ENCODE measurements around the gene MFNG. TPM values are rescaled to one million over a fixed set of nuclear protein-coding genes. Genes with fewer than 3 reads are reported as not detected.

Gene MFNG
- polyA plus RNA-seq, 3 donors = 8.5 to 12.4 (median 11.1) TPM

DNA sequence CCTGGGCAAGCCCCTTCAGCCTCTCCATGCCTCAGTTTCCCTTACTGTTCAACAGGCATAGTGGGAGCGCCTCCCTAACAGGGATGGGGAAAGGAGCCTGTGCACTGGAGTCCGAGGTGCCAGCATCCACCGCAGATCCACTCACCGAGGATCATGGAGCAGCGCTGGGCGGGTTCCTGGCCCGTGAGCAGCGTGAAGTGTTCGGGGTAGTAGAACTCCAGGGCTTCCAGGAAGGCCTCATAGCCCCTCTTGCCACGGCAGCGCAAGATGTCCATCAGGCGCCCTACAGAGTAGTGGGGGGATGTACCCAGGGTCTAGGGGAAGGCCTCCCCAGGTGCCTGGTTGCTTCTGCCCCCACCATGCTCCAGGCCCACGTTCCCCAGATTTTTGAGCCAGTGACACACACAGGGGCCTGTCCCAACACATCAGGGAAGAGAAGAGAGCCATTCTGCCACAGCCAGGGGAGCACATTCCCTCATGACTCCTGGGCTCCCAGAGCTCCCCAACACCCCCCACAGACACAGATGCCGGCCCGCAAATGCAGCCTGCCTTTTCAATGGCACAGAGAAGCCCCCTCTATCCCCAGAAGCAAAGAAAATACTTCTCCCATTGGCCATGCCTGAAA, 31.8 kb upstream of the MFNG start:
- no peak for DNase-seq

DNA sequence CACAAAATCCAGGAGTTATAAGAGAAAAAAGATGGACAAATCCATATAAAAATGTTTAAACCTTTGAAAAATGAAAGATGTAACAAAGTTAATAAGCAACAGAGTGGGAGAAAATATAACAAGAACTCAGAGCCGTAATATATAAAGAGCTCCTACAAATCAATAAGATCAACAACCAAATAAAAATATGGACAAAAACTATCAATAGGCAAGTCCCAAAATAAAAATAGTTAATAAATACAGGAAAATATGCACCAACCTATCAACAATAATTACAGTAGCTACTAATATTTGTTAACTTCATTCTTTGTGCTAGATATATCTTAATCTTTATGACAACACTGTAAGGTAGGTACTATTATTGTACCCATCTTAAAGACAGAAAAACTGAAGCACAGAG, 30.3 kb upstream of the MFNG start:
- no peak for DNase-seq

DNA sequence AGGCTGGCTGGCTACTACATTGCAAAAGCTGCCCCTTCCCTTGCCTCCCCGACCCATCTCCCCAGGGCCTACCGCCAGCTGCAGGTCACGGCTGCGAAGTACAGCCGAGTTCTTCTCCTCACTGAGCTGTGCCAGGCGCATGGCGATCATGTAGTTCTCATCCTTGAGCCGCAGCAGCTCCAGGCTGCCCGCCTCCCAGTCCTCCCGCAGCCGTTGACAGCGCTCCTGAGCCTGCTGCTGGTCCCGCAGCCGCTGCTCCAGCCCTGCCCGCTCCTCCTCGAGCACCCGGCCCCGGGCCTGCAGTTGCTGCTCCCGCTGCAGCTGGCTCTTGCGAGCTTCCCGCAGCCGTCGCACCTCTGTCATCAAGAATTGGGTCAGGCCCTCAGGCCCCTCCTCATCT, 29.7 kb upstream of the MFNG start:
- no peak for DNase-seq

DNA sequence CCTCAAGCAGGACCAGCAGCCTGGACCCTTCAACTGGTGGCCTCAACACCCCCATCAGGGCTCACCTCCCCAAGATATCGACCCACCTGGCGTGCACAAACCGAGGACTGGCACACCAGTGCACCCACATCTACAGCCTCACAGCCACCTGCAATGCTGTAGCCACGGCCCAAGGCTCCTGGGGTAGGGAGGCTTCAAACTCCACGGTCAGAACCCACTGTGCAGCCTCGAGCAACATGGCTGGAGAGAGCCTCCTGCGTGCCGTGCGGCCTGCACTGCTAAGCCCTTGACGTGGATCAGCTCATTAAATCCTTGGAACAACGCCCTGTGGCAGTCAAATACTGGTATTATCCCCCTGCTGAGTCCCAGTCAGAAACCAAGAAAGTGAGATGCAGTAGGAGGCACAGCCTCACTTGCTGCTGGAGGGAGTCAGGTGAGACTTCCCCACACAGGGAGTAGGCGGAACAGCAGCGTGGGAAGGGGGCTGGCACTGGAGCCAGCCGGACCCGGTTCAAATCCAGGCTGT, 28.4 kb upstream of the MFNG start:
- no peak for DNase-seq

DNA sequence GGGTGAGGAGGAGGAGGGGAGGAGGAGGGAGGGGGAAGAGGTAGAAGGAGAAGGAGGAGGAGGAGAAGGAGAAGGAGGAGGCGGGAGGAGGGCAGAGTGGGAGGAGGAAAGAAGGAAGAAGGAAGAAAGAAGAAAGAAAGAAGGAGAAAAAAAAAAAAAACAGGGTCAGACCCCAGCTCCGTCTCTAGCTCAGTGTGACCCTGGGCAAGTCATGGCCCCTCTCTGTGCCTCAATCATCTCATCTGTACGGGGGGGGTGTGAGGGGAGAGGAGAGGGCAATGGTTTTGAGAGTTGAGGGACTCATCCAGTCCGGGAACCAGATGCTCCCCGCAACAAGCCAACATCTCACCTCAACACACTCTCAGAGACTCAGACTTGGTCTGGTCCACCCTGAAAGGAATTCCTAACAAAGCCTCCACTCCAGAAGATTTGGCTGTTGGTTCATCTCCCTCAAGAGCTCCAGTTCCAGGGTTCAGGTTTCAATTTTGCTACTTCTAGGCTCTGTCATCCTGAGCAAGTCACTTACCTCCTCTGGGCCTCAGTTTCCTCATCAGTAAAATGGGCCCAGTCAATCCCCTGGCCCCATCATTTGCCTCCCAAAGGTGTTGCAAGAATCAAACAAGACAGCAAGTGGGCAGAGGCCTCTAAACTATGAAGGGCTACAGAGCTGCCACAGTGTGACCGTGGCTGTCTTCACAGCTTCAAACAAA, 25.4 kb upstream of the MFNG start:
- no peak for DNase-seq

DNA sequence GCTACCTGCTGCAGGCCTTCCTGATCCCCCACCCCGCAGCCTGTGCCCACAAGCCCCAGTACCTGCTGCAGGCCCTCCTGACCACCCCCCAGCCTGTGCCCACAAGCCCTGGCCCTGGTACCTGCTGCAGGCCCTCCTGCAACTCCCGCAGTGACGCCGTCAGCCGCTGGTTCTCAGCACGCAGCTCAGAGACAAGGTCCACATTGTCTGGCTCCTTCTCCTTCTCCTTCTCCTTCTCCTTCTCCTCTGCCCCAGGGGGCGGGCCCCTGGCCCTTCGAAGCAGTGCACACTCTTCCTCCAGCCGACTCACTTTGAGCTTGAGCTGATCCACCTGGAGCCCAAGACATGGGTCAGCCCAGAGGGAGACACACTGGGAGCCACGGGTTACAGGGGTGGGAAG, 23.9 kb upstream of the MFNG start:
- no peak for DNase-seq

DNA sequence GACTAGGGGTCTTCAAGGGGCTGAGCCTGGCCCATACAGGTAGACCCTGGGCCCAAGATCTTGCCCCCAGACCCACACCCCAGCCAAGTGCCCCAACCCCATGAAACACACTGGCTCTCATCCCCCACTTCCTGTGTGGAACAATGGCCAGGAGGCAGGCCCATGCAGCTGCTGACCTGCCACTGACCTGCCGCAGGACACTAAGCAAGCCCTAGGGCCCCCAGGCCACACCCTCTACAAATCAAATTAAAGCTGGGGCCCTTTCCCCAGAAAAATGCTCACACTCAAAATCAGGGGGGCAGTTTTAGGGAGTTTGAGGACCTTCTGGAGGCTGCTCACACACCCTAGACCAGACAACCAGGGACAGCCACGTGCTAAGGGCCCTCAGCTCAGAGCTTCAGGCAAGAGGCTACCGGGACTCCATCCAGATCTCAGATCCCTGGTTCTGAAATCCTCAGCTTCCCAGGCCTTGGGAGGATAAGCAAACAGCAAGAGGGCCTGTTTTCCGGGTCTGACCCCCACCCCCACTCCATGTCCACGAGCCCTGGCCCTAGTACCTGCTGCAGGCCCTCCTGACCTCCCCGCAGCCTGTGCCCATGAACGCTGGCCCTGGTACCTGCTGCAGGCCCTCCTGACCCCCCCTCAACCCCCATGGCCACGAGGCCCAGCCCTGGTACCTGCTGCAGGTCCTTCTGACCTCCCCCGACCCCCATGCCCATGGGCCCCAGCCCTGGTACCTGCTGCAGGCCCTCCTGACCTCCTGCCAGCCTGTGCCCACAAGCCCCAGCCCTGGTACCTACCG, 23.1 kb upstream of the MFNG start:
- no peak for DNase-seq

DNA sequence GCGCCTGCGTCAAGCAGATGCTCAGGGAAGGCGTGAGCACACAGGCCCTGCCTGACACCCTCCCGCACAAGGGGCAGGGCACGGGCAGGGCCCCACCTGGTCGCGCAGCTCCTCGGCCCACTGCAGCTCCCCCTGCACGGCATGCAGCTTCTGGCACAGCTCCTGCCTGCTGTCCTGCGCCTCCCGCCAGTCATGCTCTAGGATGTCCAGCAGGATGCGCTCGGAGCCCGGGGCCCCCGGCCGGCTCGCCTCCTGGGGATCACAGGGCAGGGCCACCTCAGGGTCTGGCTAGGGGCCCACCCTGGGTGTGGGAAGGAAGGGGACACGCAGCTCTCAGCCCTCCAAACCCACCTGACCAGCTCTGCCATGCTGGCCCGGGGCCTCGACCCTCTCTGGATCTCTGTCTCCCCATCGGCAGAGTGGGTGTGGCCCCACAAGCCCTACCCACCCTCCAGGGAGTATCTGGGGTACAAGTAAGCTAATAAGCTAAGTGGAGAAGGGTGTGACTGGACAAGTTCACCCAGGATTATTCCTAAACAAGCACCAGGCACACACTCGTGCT, 22.3 kb upstream of the MFNG start:
- DNase-seq = no peak

DNA sequence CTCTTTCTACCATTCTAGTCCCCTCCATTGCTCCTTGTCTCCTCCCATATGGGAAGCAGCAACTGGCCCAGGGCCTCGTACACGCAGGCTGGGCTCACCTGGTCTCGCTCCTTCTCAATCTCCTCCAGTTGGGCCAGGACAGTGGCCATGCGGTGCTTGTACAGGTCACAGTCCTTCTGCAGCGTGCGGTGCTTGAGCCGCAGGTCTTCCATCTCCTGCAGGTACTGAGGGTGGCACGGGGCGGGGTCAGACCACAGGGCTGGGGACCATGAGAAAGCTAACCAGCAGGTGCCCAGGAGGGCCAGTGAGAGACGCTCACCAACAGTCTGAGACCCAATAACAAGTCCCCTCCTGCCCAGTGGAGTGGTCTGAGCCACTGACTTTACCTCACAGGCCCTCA, 21.5 kb upstream of the MFNG start:
- no peak for DNase-seq

DNA sequence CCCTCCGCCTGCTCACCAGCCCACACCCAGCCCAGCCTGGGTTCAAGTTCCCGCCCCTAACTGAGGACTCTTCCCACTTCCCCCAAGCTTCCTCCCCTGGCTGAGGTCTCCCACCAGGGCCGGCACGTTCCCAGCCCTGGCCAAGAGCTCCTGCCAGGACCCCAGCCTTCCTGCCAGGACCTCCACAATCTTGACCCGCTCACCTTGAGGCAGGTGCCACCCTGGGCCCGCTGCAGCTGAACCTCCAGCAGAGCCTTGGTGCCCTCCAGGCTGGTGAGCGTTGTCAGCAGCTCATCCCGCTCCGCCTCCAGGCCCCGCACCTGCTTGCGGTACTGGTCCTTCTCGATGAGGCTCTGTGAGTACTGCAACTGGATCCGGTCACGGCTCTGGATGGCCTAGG, 19.8 kb upstream of the MFNG start:
- DNase-seq = no peak

DNA sequence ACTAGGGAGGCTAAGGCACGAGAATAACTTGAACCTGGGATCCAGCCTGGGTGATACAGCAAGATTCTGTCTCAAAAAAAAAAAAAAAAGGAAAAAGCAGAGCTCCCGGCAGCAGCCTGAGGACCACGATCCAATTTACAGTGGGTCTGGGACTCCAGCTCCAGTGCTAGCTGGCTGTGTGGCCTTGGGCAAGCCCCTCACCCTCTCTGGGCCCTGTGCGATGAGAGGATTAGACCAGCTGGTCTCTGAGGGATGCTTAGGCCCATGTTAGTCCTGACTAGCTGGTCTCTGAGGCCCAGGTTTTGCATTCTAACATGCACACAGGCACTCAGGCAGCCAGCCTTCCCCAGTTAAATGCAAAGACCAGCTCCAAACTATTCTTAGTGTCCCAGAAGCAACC, 19.4 kb upstream of the MFNG start:
- DNase-seq = no peak

DNA sequence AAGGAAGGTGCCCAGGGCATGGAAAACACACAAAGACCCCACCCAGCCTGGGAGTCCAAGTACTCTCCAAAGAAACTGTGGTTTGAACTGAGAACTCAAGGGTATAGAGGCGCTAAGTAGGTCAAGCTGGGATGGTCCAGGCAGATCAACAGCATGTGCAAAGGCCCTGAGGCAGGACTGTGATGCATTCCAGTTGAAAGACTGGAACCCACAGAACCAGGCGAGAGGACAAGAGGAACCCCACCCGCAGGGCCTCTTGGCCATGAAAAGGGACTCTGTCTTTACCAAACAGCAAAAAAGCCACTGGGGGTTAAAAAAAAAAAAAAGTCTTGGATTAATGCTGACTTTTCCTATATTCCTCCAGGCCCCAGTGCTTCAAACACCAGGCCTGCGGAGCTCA, 18.8 kb upstream of the MFNG start:
- no peak for DNase-seq

DNA sequence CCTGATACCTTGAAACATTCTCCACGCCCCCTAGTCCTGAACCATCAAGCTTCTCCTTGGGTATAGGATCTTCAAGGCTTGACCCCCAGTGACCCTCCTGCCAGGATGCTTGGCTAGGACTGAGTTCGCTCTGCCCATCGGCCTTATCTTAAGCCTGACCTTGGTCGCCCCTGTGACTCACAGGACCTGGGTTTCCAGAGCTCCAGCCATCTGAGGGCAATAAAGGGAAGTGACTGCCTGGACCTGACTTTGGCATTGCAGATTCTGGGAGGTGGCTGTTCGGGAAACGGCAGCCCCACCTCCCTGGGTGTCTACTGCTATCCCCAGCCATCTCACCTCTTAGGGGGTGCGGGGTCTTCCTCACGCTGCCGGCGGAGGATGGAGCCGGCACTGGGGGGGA, 17.7 kb upstream of the MFNG start:
- DNase-seq = no peak

DNA sequence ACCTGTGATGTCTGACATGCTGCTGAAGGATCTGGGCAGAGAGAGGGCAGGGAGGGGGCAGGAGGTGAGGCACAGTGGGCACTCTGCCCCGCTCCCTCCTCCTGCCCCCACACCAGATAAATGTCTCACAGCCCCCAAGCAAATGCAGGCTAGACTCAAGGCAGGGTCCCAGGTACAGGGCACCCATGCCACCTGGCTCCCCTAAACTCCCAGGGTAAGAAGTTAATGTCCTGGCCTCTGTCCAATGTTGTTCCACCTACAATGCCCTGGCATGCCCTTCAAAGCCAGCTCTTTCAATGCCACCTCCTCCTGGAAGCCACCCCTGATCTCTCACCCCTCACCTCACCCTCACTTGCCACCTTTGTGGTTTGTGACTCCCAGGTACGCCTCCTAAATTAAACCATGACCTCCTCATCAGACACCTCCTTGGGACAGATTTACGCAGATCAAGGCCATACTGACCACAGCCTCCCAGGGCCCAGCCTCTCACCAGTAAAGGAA, 17.0 kb upstream of the MFNG start:
- DNase-seq = no peak

DNA sequence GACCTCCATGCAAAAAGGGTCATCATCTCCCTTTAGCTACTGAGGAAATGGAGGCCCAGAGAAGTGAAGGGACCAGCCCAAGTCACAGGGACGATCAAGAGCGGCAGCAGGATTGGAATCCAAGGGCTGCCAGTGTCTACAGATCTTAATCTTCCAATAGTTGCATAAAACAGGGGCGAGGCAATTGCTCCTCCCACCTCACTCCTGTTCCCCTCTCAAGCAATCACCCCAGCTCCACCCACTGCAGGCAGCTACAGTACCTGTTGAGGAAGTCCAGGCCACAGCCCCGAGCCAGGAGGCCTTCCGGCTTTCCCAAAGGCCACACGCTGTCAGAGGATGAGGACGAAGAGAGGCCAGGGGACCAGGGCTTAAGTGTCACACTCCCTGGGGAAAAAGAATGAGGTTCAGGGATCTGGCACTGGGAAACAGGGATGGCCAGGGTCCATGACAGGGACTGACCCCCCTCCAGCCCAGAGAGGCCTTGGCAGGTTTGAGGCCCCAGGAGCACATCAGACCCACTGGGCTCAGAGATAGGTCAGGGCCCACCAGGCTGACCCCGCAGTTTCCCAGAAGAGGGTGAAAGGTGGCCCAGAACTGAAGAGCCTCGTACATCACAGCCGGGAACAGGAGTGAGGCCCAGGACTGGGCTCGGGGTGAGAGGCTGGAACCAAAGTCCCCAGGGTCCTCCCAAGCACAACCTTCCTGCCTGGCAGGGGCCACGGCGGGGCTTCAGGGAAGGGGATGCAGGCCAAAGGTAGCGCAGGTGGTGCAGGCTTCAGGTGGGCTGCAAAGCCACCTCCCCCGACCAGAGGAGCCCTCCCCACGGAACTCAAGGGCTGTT, 16.4 kb upstream of the MFNG start:
- no peak for DNase-seq

DNA sequence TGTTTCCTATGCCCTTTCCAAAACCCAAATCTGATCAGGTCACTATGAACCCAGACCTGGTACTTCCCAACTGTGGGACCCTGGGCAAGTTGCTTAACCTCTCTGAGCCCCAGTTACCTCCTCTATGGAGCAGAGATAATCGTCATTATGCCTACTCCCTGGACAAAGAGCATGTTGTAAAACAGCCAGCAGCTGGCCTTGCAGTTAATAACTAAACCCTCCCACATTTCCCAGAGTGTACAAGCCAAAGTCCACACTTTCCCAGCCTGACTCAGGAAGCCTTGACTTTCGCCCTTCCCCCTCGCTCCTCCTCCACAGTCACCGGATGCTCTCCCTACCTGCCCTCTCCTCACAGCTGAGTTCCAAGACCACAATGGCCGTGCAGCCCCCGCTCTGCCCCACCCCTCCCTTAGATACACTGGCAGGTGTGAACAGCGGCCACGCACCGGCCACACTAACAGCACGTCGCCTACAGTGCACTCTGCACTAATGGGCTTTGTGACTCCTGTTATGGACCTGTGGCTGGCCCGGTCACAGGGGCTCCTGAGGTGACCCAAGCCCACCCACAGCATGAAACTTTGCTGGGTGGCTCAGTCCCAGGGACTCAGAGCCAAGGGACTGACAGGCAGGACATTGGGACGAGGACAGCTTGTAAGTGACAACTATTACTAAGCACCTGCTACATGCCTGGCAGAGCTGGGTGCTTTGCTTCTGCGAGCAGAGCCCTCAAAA, 15.6 kb upstream of the MFNG start:
- DNase-seq = peak; percentile 95

DNA sequence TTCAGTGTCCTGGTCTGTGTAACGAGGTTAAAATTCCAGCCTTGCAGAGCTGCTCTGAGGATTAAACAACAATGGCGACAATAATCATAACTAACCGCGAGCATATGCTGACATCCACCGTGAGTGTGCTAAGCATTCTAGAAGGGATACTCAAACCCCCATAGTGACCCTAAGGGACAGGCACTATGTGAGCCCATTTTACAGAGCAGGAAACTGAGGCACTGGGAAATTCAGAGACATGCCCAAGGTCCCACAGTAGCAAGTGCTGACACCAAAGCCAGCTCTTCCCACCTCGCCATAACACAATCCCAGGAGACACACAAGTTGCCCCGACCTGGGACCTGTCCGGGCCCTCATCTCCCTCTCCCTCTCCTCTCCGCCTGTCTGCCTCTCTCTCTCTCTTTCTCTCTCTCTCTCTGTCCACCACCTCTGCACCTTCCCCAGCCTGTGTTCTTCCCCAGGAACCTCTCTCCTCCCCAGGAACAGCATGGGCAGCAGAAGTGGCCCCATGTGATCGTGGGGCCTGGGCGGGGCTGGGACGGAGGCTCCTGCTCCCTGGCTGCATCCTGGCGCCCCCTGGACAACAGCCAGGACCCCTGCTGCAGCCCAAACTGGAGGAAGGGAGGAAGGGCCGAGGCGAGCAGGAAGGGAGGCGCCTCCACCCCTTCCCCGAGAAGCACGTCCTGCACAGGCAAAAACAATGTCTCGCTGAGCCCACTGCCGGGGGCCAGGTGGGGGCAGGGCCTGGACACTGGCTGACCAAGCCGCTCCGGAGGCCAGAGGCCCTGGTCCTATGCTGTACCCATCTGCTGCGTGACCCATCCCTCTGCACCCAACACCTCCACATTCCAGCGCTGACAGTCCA, 14.8 kb upstream of the MFNG start:
- DNase-seq = no peak

DNA sequence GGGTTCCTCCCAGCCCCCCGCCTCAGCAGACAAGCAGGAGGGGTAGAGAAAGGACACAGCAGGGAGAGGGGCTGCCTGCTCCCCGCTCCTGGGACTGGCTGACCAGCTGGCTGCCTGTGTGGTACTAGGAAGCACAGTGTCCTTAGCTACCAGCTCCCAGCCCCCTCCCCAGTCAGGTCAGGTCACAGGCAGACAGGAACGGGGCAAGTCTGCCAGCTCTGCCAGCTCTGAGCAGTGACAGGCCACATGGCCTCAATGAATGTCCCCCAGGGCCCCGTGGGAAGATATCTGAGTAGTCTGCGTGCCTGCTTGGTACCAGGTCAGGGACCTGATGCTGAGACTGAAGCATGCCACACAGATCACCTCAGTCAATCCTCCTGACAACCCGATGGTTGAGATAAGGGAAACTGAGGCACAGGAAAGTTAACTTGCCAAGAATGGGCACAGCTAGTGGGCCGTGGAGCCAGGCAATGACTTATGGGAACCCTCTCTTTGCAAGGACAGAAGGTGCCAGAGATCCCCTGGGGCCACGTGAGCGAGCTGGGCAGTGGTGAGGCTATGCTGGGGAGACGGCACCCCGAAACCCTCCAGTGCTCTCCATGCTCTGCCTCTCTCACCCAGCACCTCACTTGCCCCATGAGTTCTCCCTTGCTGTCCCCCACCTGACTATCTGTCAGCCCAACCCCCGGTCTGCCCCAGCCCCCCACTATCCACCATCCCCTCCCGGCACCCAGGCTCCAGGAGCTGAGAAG, 13.8 kb upstream of the MFNG start:
- no peak for DNase-seq

Measured in renal pelvis (tissue), 4 donors.